Activated naive CD8-positive, alpha-beta T cell treated with anti-CD3 and anti-CD28 coated beads for 36 hours (primary cell): ENCODE measurements around the gene TEKT5. TPM values are rescaled to one million over a fixed set of nuclear protein-coding genes. Genes with fewer than 3 reads are reported as not detected.
"Not testable (repeated sequence)": the region's sequence is repeated elsewhere in the genome, so short reads cannot be mapped to it uniquely, and the experiment has no call there.

ENCODE experiments used
- DNase-seq: peaks from one replicate; pipeline ENCODE4 v3.0.0; 2021
- H3K27ac Mint-ChIP-seq: one replicate; pipeline ENCODE4 v1.8.0; 2022; ENCODE audit warnings: mild to moderate bottlenecking, moderate library complexity, mixed read lengths
- H3K27me3 Mint-ChIP-seq: one replicate; pipeline ENCODE4 v1.8.0; 2022; ENCODE audit warnings: mild to moderate bottlenecking, mixed read lengths
- H3K36me3 Mint-ChIP-seq: one replicate; pipeline ENCODE4 v1.8.0; 2021; ENCODE audit warnings: mild to moderate bottlenecking, mixed read lengths
- H3K4me1 Mint-ChIP-seq: one replicate; pipeline ENCODE4 v1.8.0; 2021; ENCODE audit warnings: mixed read lengths
- H3K4me3 Mint-ChIP-seq: one replicate; pipeline ENCODE4 v1.8.0; 2022; ENCODE audit warnings: mild to moderate bottlenecking, moderate library complexity, mixed read lengths
- H3K9me3 Mint-ChIP-seq: one replicate; pipeline ENCODE4 v1.8.0; 2022; ENCODE audit warnings: mixed read lengths
- total RNA-seq, 2 experiments: library from RNA; stranded (reverse); gene quantifications; one replicate each; pipeline ENCODE4 v1.2.3, GENCODE V29; 2021

TEKT5 gene
- total RNA-seq, 2 experiments from 2014 or later = not detected

DNA sequence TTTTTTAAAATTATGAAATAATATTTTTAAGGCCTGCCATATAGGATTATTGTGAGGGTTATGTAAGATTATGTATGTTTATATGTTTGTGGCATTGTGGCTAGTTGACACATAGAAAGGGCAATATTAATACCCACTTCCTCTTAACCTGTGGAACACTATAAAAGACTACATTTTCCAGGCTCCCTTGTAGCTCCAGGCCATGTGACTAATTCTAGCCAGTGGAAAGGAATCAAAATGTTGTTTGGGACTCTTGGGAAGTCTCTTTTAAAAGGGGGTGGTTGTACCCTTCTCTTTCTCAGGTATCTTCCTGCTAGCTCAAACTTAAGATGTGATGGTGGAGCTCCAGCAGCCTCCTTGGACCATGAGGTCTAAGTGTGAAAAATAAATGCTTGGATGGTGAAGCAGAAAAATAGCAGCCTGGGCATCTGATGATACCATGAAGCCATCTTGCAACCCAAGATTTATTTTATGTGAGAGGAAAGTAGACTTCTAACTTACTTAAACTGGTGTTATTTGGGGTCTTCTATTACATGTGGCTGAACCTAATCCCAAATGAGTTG lies 39.2 kb downstream of the TEKT5 start:
- H3K4me1 Mint-ChIP-seq = no peaks in the 10 kb centered on the region
- DNase-seq = no peak
- H3K27ac Mint-ChIP-seq = no peak overlapping the region
- no peaks in the 10 kb centered on the region for H3K36me3 Mint-ChIP-seq
- H3K9me3 Mint-ChIP-seq = no peaks in the 10 kb centered on the region
- no peak overlapping the region for H3K4me3 Mint-ChIP-seq
- H3K27me3 Mint-ChIP-seq = no peaks in the 10 kb centered on the region

- Mint-ChIP-seq H3K27me3 (no peaks in the 10 kb centered on the region), H3K4me1 (no peaks in the 10 kb centered on the region), H3K36me3 (no peaks in the 10 kb centered on the region), H3K27ac (no peak overlapping the region), H3K4me3 (no peak overlapping the region), H3K9me3 (no peaks in the 10 kb centered on the region)
- no peak for DNase-seq
Observed at GRCh38 chr16:10654592-10655414, 39.9 kb downstream of the TEKT5 start.

DNA sequence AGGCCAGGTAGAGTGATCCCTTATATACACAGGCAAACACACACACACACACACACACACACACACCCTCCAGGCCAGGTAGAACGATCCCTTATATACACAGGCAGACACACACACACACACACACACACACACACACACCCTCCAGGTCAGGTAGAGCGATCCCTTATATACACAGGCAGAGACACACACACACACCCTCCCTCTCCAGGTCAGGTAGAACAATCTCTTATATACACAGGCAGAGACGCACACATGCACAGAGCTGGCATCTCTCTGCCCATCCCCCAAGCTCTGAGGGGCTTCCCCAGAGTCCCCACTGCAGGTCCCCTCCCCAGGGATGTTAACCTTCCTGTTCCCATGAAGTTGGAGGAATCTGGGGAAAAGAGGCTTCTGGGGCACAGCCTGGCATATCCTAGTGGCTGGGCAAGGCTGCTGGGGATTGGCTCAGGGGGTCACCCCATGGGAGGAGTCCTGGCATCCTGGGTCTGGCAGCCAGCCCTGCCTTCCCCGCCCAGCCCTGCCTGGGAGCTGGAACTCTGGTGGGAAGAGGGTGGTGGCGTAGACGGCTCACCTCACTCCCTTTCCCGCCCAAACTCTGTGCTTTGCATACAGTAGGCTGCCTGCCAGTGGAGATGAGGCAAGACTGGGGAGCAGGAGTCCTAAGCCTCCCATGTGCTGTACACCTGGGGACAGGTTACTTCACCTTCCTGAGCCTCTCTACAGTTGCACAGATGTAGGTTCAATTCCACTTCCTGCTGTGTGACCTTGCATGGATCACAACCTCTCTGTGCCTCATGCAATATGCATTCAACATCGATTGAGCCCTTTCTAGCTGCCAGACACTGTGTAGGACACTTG lies 41.8 kb downstream of the TEKT5 start:
- no peaks in the 10 kb centered on the region for H3K9me3 Mint-ChIP-seq
- no peak overlapping the region for H3K27ac Mint-ChIP-seq
- no peak for DNase-seq
- H3K36me3 Mint-ChIP-seq = no peaks in the 10 kb centered on the region
- H3K4me1 Mint-ChIP-seq = no peaks in the 10 kb centered on the region
- H3K4me3 Mint-ChIP-seq = no peak overlapping the region
- no peaks in the 10 kb centered on the region for H3K27me3 Mint-ChIP-seq

DNA sequence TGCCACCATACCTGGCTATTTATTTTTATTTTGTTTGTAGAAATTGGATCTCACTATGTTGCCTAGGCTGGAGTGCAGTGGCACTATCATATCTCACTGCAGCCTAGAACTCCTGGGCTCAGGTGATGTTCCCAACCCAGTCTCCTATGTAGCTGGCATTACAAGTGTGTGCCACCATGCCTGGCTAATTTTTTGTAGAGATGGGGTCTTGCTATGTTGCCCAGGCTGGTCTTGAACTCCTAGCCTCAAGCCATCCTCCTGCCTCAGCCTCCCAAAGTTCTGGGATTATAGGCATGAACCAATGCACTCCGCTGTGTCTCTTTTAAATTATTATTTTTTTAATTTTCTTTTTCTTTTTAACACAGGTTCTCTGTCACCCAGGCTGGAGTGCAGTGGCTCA lies 45.6 kb downstream of the TEKT5 start:
- not testable (repeated sequence) for H3K27ac Mint-ChIP-seq, H3K36me3 Mint-ChIP-seq, DNase-seq, H3K27me3 Mint-ChIP-seq, H3K4me1 Mint-ChIP-seq, H3K9me3 Mint-ChIP-seq, H3K4me3 Mint-ChIP-seq

DNA sequence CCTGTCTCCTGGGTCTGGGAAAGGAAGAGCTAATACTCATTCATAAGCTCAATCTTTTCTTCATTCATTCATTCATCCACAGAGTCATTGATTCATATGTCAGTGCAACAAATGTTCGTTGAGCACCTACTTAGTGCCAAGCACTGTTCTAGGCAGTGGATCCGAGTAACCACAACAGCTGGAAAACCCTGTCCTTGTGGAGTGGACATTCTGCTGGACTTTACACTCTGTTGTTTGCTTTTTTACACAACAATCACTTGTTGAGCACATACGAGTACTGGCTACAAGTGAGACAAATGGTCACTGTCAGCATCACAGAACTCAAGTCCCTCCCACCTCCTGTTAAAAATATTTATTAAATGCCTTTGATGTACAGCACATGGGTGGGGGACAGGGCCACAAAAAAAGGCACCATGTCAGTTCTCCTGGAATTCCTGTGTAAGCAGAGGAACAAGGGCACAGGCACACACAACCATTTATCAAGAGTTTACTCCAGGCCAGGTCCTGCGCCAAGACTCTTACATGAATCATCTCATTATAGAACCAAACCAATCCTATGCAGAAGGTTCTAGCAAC lies 46.9 kb downstream of the TEKT5 start:
- H3K36me3 Mint-ChIP-seq = no peaks in the 10 kb centered on the region
- H3K27ac Mint-ChIP-seq = no peak overlapping the region
- DNase-seq = no peak
- H3K9me3 Mint-ChIP-seq = no peaks in the 10 kb centered on the region
- no peaks in the 10 kb centered on the region for H3K4me1 Mint-ChIP-seq
- no peaks in the 10 kb centered on the region for H3K27me3 Mint-ChIP-seq
- no peak overlapping the region for H3K4me3 Mint-ChIP-seq

DNA sequence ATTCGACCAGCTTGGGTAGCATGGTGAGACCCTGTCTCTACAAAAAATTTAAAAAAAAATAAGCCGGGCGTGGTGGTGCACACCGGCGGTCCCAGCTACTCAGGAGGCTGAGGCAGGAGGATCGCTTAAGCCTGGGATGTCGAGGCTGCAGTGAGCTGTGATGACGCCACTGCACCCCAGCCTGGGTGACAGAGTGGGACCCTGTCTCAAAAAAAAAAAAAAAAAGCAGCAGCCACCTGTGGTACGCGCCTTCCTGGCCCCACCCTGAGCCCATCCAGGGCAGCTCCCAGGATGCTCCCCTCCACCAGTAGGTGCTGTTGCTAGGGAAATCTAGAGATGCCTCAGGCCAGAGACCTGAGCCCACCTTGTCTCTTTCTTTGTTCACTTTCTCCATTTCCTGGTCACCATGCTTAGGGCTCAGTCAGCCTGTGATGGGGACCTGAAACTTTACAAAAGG lies 47.4 kb downstream of the TEKT5 start:
- Mint-ChIP-seq H3K27me3 (no peaks in the 10 kb centered on the region), H3K4me1 (no peaks in the 10 kb centered on the region), H3K9me3 (no peaks in the 10 kb centered on the region), H3K27ac (no peak overlapping the region), H3K4me3 (no peak overlapping the region), H3K36me3 (no peaks in the 10 kb centered on the region)
- DNase-seq = no peak

DNA sequence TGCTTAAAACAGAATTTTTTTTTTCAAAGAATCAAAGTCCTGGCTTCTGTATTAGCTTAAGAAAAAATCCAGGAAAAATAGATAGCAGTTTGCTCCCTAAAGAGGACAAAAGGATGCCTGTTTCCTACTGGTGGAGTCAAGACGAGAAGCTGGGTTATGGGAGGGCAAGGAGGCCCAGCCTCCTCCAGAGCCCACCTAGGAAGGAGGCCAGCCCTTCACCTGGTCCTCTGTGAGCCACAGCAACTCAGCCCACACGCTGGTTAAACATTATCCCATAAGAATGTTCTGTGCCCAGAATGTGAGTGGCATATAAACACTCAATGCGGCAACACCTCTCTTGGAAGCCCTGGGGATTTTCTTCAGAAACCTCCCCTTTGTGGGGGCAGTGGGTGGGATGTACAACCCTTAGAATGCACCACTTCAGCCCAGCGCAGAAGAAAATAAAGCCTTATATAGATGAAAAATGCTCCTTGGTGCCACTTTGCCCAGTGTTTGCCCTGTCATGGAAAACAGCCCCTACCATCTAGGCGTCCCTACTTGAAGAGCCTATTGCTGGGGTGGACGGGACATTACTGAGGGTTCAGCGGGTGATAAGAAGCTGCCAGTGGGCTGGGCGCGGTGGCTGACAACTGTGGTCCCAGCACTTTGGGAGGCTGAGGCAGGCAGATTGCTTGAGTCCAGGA lies 48.0 kb downstream of the TEKT5 start:
- DNase-seq = no peak
- Mint-ChIP-seq H3K27ac (no peak overlapping the region), H3K4me1 (no peaks in the 10 kb centered on the region), H3K27me3 (no peaks in the 10 kb centered on the region), H3K36me3 (no peaks in the 10 kb centered on the region), H3K9me3 (no peaks in the 10 kb centered on the region), H3K4me3 (no peak overlapping the region)

DNA sequence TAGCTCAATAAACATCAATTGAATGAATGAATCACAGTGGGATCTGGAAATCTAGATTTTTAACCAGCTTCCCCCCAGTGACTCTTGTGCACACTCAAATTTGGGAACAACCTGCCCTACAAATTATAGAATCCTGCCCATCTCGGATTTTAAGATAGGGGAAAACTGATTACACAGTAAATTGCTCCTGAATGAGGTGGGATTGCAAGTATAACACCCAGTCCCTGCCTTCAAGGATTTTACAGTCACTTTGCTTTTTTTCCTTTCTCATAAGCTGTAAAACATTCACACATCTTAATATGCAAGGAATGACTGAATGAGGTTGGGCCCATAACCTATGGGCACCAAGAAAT lies 48.5 kb downstream of the TEKT5 start:
- H3K27ac Mint-ChIP-seq = no peak overlapping the region
- H3K36me3 Mint-ChIP-seq = no peaks in the 10 kb centered on the region
- no peak overlapping the region for H3K4me3 Mint-ChIP-seq
- no peak for DNase-seq
- no peaks in the 10 kb centered on the region for H3K9me3 Mint-ChIP-seq
- no peaks in the 10 kb centered on the region for H3K4me1 Mint-ChIP-seq
- H3K27me3 Mint-ChIP-seq = no peaks in the 10 kb centered on the region

GRCh38 chr16:10644092-10644491 lies 50.6 kb downstream of the TEKT5 start:
- no peak for DNase-seq
- H3K36me3 Mint-ChIP-seq = no peaks in the 10 kb centered on the region
- H3K9me3 Mint-ChIP-seq = no peaks in the 10 kb centered on the region
- H3K4me3 Mint-ChIP-seq = no peak overlapping the region
- H3K27me3 Mint-ChIP-seq = no peaks in the 10 kb centered on the region
- no peaks in the 10 kb centered on the region for H3K4me1 Mint-ChIP-seq
- H3K27ac Mint-ChIP-seq = no peak overlapping the region

- Mint-ChIP-seq H3K27ac (no peak overlapping the region), H3K27me3 (no peaks in the 10 kb centered on the region), H3K4me1 (no peaks in the 10 kb centered on the region), H3K4me3 (no peak overlapping the region), H3K36me3 (no peaks in the 10 kb centered on the region), H3K9me3 (no peaks in the 10 kb centered on the region)
- no peak for DNase-seq
Observed at GRCh38 chr16:10642964-10643363, 51.8 kb downstream of the TEKT5 start.

- H3K36me3 Mint-ChIP-seq = no peaks in the 10 kb centered on the region
- no peaks in the 10 kb centered on the region for H3K9me3 Mint-ChIP-seq
- no peak overlapping the region for H3K4me3 Mint-ChIP-seq
- no peak for DNase-seq
- no peaks in the 10 kb centered on the region for H3K4me1 Mint-ChIP-seq
- H3K27me3 Mint-ChIP-seq = no peaks in the 10 kb centered on the region
- H3K27ac Mint-ChIP-seq = no peak overlapping the region
Observed at GRCh38 chr16:10641953-10642949, 52.5 kb downstream of the TEKT5 start.

- no peaks in the 10 kb centered on the region for H3K9me3 Mint-ChIP-seq
- H3K27ac Mint-ChIP-seq = no peak overlapping the region
- H3K36me3 Mint-ChIP-seq = no peaks in the 10 kb centered on the region
- H3K4me3 Mint-ChIP-seq = no peak overlapping the region
- H3K27me3 Mint-ChIP-seq = no peaks in the 10 kb centered on the region
- H3K4me1 Mint-ChIP-seq = no peaks in the 10 kb centered on the region
- no peak for DNase-seq
Observed at GRCh38 chr16:10641555-10641952, 53.2 kb downstream of the TEKT5 start.

DNA sequence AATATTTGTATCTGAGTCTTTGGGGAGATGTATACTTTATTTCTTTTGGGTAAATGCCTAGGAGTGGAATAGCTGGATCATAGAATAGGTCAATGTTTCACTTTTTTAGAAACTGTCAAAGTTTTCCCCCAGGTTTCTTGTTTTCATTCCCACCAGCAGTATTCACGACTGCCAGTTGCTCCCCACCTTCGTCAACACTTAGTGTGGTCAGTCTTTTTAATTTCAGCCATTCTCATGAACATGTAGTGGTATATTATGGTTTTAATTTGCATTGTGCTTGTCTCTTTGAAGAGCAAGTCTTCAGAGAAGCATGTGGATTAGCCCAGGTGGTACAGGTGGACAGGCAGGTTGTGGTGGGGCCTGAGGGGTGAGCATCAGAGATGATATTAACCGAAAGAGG lies 53.8 kb downstream of the TEKT5 start:
- no peak overlapping the region for H3K4me3 Mint-ChIP-seq
- H3K27ac Mint-ChIP-seq = no peak overlapping the region
- no peak for DNase-seq
- H3K36me3 Mint-ChIP-seq = no peaks in the 10 kb centered on the region
- no peaks in the 10 kb centered on the region for H3K4me1 Mint-ChIP-seq
- H3K9me3 Mint-ChIP-seq = no peaks in the 10 kb centered on the region
- no peaks in the 10 kb centered on the region for H3K27me3 Mint-ChIP-seq

DNA sequence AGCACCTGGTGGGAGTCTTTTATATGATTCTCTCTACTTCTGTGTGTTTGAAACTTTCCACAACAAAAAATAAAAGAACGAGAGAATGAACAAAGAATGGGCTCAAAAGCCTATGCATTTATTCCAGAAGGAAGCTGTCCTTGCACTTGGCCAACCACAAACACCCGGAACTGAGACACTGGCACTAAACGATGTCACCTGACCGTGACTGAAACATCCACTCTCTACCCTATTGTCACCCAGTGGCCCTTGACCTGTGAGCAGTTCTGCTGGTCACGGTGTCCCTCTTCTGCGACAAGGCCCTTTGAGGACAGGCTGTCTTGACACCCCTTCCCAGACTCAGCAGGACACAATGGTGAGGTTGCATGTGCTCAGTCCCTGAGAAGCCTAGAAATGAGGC lies 56.6 kb downstream of the TEKT5 start:
- Mint-ChIP-seq H3K4me3 (no peak overlapping the region), H3K36me3 (no peaks in the 10 kb centered on the region), H3K27ac (no peak overlapping the region), H3K27me3 (no peaks in the 10 kb centered on the region), H3K4me1 (no peaks in the 10 kb centered on the region), H3K9me3 (peaks cover 7% of the 10 kb centered on the region)
- DNase-seq = no peak
